WTC11 (cell line): ENCODE results near the gene METTL22. TPM values are rescaled to one million over a fixed set of nuclear protein-coding genes. Genes with fewer than 3 reads are reported as not detected.

ENCODE experiments used
- ATAC-seq: fragments of 200-7000 bp; cut with Tn5 transposase; 2 replicates; pipeline ENCODE4 v1.10.0; 2021; ENCODE audit warnings: mild to moderate bottlenecking, moderate library complexity
- CTCF ChIA-PET: fragments of 300-600 bp; sonication (Branson Sonifier 250); formaldehyde crosslinking; loops from one replicate; lab custom pipeline; 2021; ENCODE audit warnings: antibody characterized with exemption; lab: Charles Lee
- POLR2A ChIA-PET: fragments of 350-600 bp; sonication (Branson Sonifier 250); formaldehyde crosslinking; loops from one replicate; lab custom pipeline; 2021; ENCODE audit warnings: antibody characterized with exemption; lab: Charles Lee
- DNase-seq: peaks from one replicate; pipeline ENCODE4 v3.0.0; 2021; ENCODE audit warnings: low spot score
- H3K27ac Mint-ChIP-seq: 2 replicates; pipeline ENCODE4 v1.8.0; 2021; ENCODE audit warnings: mixed read lengths
- H3K27me3 Mint-ChIP-seq: 2 replicates; pipeline ENCODE4 v1.8.0; 2021; ENCODE audit warnings: low read depth, mild to moderate bottlenecking, moderate library complexity, mixed read lengths
- H3K36me3 Mint-ChIP-seq: 2 replicates; pipeline ENCODE4 v1.8.0; 2021; ENCODE audit warnings: mixed read lengths
- H3K4me1 Mint-ChIP-seq: 2 replicates; pipeline ENCODE4 v1.8.0; 2022; ENCODE audit warnings: mixed read lengths
- H3K4me3 Mint-ChIP-seq: 2 replicates; pipeline ENCODE4 v1.8.0; 2021; ENCODE audit warnings: mild to moderate bottlenecking, moderate library complexity, mixed read lengths
- H3K9me3 Mint-ChIP-seq: 2 replicates; pipeline ENCODE4 v1.8.0; 2021; ENCODE audit warnings: mixed read lengths
- CTCF ChIP-seq: fragments of 200-600 bp; IDR thresholded peaks from 2 replicates; pipeline ENCODE4 v1.8.0; 2022; ENCODE audit warnings: antibody characterized with exemption
- E2F1 ChIP-seq: sonication (generic); formaldehyde crosslinking; IDR thresholded peaks from 2 replicates; pipeline ENCODE4 v1.8.0; 2022; ENCODE audit warnings: mild to moderate bottlenecking, missing genetic modification reagents
- E2F4 ChIP-seq: sonication (generic); formaldehyde crosslinking; IDR thresholded peaks from 2 replicates; pipeline ENCODE4 v1.8.1; 2022; ENCODE audit warnings: low read depth, mild to moderate bottlenecking, moderate library complexity, missing genetic modification reagents, borderline replicate concordance
- ELF4 ChIP-seq: sonication (generic); formaldehyde crosslinking; IDR thresholded peaks from 2 replicates; pipeline ENCODE4 v1.8.1; 2022; ENCODE audit warnings: low read depth, mild to moderate bottlenecking, moderate library complexity, missing genetic modification reagents
- ERG ChIP-seq: fragments of 250-450 bp; sonication (Bioruptor Pico); IDR thresholded peaks from 2 replicates; pipeline ENCODE4 v1.8.0; 2021; ENCODE audit warnings: mild to moderate bottlenecking
- ETV6 ChIP-seq: sonication (generic); formaldehyde crosslinking; IDR thresholded peaks from 2 replicates; pipeline ENCODE4 v1.8.1; 2022; ENCODE audit warnings: mild to moderate bottlenecking, missing genetic modification reagents
- FOXJ3 ChIP-seq: sonication (generic); formaldehyde crosslinking; IDR thresholded peaks from 2 replicates; pipeline ENCODE4 v1.9.0; 2021; ENCODE audit warnings: missing genetic modification reagents, mild to moderate bottlenecking, borderline replicate concordance
- MXD4 ChIP-seq: fragments of 250-450 bp; sonication (Bioruptor Pico); IDR thresholded peaks from 2 replicates; pipeline ENCODE4 v1.8.0; 2021; ENCODE audit warnings: mild to moderate bottlenecking, moderate library complexity, borderline replicate concordance
- PRDM15 ChIP-seq: sonication (generic); formaldehyde crosslinking; IDR thresholded peaks from 2 replicates; pipeline ENCODE4 v1.8.0; 2022; ENCODE audit warnings: missing genetic modification reagents
- ZNF219 ChIP-seq: sonication (generic); formaldehyde crosslinking; IDR thresholded peaks from 2 replicates; pipeline ENCODE4 v1.8.0; 2023; ENCODE audit warnings: missing genetic modification reagents, mild to moderate bottlenecking, borderline replicate concordance
- ZNF263 ChIP-seq: sonication (generic); formaldehyde crosslinking; IDR thresholded peaks from 2 replicates; pipeline ENCODE4 v1.8.1; 2022; ENCODE audit warnings: low read depth, mild to moderate bottlenecking, moderate library complexity, missing genetic modification reagents
- ZNF671 ChIP-seq: fragments of 250-450 bp; sonication (Bioruptor Pico); IDR thresholded peaks from 2 replicates; pipeline ENCODE4 v1.8.0; 2021; ENCODE audit warnings: mild to moderate bottlenecking
- total RNA-seq: library from RNA; stranded (reverse); gene quantifications from 3 replicates; pipeline ENCODE4 v1.2.3, GENCODE V29; 2021
- TF ChIP-seq, protein P1 (sequence below): sonication (generic); formaldehyde crosslinking; conservative IDR thresholded peaks from 2 replicates; pipeline ENCODE4 v1.8.1; 2022; ENCODE audit warnings: mild to moderate bottlenecking, missing genetic modification reagents

The METTL22 gene
- total RNA-seq, 1 experiment from 2014 or later: 82.0 TPM

GRCh38 chr16:8634991-8635736 is 13.7 kb downstream of the METTL22 start (continued):
- TF ChIP-seq PRDM15 (CRISPR knock-in tag) (peak; percentile 86), FOXJ3 (CRISPR knock-in tag) (no peak), ZNF219 (CRISPR knock-in tag) (no peak), ERG (CRISPR knock-in tag) (no peak), MXD4 (CRISPR knock-in tag) (no peak), E2F4 (CRISPR knock-in tag) (no peak), E2F1 (CRISPR knock-in tag) (no peak)

GRCh38 chr16:8639694-8640093 is 18.2 kb downstream of the METTL22 start:
- ChIA-PET CTCF (no interaction called here), POLR2A (interaction anchor here (1.0 kb wide), 1 partner anchor 10 kb away, joined by 3 read pairs; no protein-coding TSS in a partner anchor)
- peaks cover 82% of the 10 kb centered on the region for H3K36me3 Mint-ChIP-seq
- H3K9me3 Mint-ChIP-seq: no peaks in the 10 kb centered on the region
- H3K27ac Mint-ChIP-seq: no peak overlapping the region
- no peak for DNase-seq
- TF ChIP-seq, protein P1, sequence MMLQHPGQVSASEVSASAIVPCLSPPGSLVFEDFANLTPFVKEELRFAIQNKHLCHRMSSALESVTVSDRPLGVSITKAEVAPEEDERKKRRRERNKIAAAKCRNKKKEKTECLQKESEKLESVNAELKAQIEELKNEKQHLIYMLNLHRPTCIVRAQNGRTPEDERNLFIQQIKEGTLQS (CRISPR knock-in tag): no peak
- no peak for TF ChIP-seq CTCF
- TF ChIP-seq ELF4: no peak
- TF ChIP-seq ZNF263: no peak
- no peak for TF ChIP-seq ETV6
- H3K4me3 Mint-ChIP-seq: no peak overlapping the region
- ATAC-seq: no peak
- no peaks in the 10 kb centered on the region for H3K4me1 Mint-ChIP-seq
- no peaks in the 10 kb centered on the region; the same call in 1 of the 2 replicates for H3K27me3 Mint-ChIP-seq

- no peak for ATAC-seq
- no peaks in the 10 kb centered on the region for H3K4me1 Mint-ChIP-seq
- no peak for DNase-seq
- no peak overlapping the region for H3K4me3 Mint-ChIP-seq
- no peak for TF ChIP-seq ZNF671
- H3K36me3 Mint-ChIP-seq: peaks cover 86% of the 10 kb centered on the region
- 0 out of 2 replicates have a peak overlapping the region, but pooled peaks have one; percentile 49 for H3K27ac Mint-ChIP-seq
- POLR2A ChIA-PET: no interaction called here
- CTCF ChIA-PET: interaction anchor here (3.0 kb wide), 1 partner anchor 74 kb away, joined by 9 read pairs; no protein-coding TSS in a partner anchor
- no peaks in the 10 kb centered on the region; the same call in 1 of the 2 replicates for H3K27me3 Mint-ChIP-seq
- H3K9me3 Mint-ChIP-seq: no peaks in the 10 kb centered on the region
These were observed 20.2 kb downstream of the METTL22 start for GRCh38 chr16:8641671-8642070.
